Tibial nerve (tissue), 4 donors: ENCODE results near the gene FNDC1.

ENCODE experiments used
- EP300 ChIP-seq, 2 donors: sonication (generic); formaldehyde crosslinking; IDR thresholded peaks; one replicate each; pipeline ENCODE4 v1.6.1; 2017; ENCODE audit warnings: antibody characterized with exemption in 2 of 2, mild to moderate bottlenecking in 1 of 2
- TF ChIP-seq, protein P1 (sequence below), 5 experiments: fragments of 200-600 bp in 3 of 5; fragments of 450-650 bp in 2 of 5; sonication (generic) in 3 of 5; IDR thresholded peaks; one replicate each; pipeline ENCODE4 v1.5.1; 2016 to 2019; ENCODE audit warnings: antibody characterized with exemption in 5 of 5, mild to moderate bottlenecking in 3 of 5, moderate library complexity in 2 of 5

DNA sequence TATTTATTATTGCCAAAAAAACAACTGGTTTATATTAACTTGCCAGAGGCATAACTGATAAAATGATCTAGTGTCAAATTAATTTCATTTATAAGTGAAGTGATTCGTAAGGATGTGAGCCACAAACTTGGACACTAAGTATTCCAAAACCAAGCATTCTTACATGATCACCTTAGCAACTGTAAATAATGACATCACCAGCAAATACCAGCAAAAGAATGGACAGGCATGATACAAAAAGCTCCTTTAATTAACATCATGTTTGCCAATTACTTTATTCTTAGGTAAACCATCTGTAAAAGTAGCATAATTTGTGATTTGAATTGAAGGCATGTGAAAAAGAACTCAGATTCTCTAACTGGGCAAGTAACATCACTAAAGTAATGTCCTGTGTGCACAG is 17.2 kb upstream of the FNDC1 start:
- TF ChIP-seq, protein P1, sequence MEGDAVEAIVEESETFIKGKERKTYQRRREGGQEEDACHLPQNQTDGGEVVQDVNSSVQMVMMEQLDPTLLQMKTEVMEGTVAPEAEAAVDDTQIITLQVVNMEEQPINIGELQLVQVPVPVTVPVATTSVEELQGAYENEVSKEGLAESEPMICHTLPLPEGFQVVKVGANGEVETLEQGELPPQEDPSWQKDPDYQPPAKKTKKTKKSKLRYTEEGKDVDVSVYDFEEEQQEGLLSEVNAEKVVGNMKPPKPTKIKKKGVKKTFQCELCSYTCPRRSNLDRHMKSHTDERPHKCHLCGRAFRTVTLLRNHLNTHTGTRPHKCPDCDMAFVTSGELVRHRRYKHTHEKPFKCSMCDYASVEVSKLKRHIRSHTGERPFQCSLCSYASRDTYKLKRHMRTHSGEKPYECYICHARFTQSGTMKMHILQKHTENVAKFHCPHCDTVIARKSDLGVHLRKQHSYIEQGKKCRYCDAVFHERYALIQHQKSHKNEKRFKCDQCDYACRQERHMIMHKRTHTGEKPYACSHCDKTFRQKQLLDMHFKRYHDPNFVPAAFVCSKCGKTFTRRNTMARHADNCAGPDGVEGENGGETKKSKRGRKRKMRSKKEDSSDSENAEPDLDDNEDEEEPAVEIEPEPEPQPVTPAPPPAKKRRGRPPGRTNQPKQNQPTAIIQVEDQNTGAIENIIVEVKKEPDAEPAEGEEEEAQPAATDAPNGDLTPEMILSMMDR (IDR thresholded peaks at IDR 0.05), result no peak
- TF ChIP-seq EP300 (IDR thresholded peaks at IDR 0.05), result no peak
